SU-DHL-6 (cell line): ENCODE measurements around the gene LPIN1.

Source experiments
- H2AFZ ChIP-seq: fragments of 200-600 bp; sonication (generic); 2 replicates; pipeline ENCODE4 v1.6.1; 2014; ENCODE audit warnings: low read depth, mild to moderate bottlenecking, moderate library complexity, mixed read lengths, antibody characterized with exemption, low read length; ENCODE audit not compliant: severe bottlenecking
- H3F3A ChIP-seq: fragments of 200-600 bp; shearing (Covaris generic); 2 replicates; pipeline ENCODE4 v1.6.0; 2016; ENCODE audit warnings: antibody characterized with exemption, mild to moderate bottlenecking; ENCODE audit not compliant: insufficient read depth
- H3K27ac ChIP-seq: fragments of 200-600 bp; sonication (generic); 2 replicates; pipeline ENCODE4 v1.5.1; 2016; ENCODE audit warnings: low read depth, mild to moderate bottlenecking, low read length, moderate library complexity, mixed read lengths
- H3K27me3 ChIP-seq: fragments of 200-600 bp; sonication (generic), shearing (Covaris generic); 2 replicates; pipeline ENCODE4 v1.6.0; 2014; ENCODE audit warnings: mild to moderate bottlenecking, low read length
- H3K36me3 ChIP-seq: fragments of 200-600 bp; sonication (generic); 2 replicates; pipeline ENCODE4 v1.6.1; 2014; ENCODE audit warnings: mild to moderate bottlenecking, low read length, mixed read lengths
- H3K4me2 ChIP-seq: fragments of 300-600, 200-600 bp; shearing (Covaris generic), sonication (generic); 2 replicates; pipeline ENCODE4 v1.6.0; 2014; ENCODE audit warnings: low read length, low read depth, mild to moderate bottlenecking; ENCODE audit not compliant: poor library complexity, severe bottlenecking
- H3K4me3 ChIP-seq: fragments of 200-600 bp; sonication (generic); 2 replicates; pipeline ENCODE4 v1.5.1; 2014; ENCODE audit warnings: antibody characterized with exemption, low read length, mild to moderate bottlenecking, mixed read lengths; ENCODE audit not compliant: insufficient read depth, poor library complexity, severe bottlenecking
- H3K79me2 ChIP-seq: fragments of 200-600 bp; sonication (generic); 2 replicates; pipeline ENCODE4 v1.6.1; 2014; ENCODE audit warnings: mild to moderate bottlenecking, low read length, moderate library complexity; ENCODE audit not compliant: insufficient read depth
- H3K9ac ChIP-seq: fragments of 200-600 bp; sonication (generic); 2 replicates; pipeline ENCODE4 v1.7.0; 2014; ENCODE audit warnings: mild to moderate bottlenecking, low read length
- H3K9me2 ChIP-seq: fragments of 200-600 bp; sonication (generic); replicated peaks from 2 replicates; pipeline ENCODE4 v1.6.1; 2014; ENCODE audit warnings: low read length; ENCODE audit not compliant: insufficient read depth
- H3K9me3 ChIP-seq: fragments of 200-600 bp; sonication (generic); 2 replicates; pipeline ENCODE4 v1.6.1; 2014; ENCODE audit warnings: low read length, mixed read lengths; ENCODE audit not compliant: insufficient read depth
- H4K20me1 ChIP-seq: fragments of 200-600 bp; sonication (generic); 2 replicates; pipeline ENCODE4 v1.6.1; 2014; ENCODE audit warnings: low read depth, mild to moderate bottlenecking, antibody characterized with exemption, low read length, moderate library complexity, mixed read lengths
- CTCF ChIP-seq: fragments of 200-600 bp; sonication (generic); IDR thresholded peaks from one replicate; pipeline ENCODE4 v1.5.1; 2017; ENCODE audit warnings: antibody characterized with exemption, mild to moderate bottlenecking, low read length, moderate library complexity; ENCODE audit not compliant: insufficient read depth, poor library complexity, severe bottlenecking
- EZH2phosphoT487 ChIP-seq: fragments of 200-600 bp; sonication (generic), shearing (Covaris generic); conservative IDR thresholded peaks from 2 replicates; pipeline ENCODE4 v1.6.1; 2018; ENCODE audit warnings: mild to moderate bottlenecking, antibody characterized with exemption, low read length, moderate library complexity, mixed read lengths

Gene LPIN1

GRCh38 chr2:11762799-11763461 lies 16.5 kb downstream of the LPIN1 start:
- Histone ChIP-seq H3K79me2 (peaks cover 81% of the 10 kb centered on the region), H2AFZ (no peak overlapping the region), H3K36me3 (peaks cover 22% of the 10 kb centered on the region; the same call in 1 of the 2 replicates), H4K20me1 (peaks cover 15% of the 10 kb centered on the region; the same call in 1 of the 2 replicates), H3K9me3 (no peaks in the 10 kb centered on the region), H3K27me3 (no peaks in the 10 kb centered on the region), H3K9ac (no peak overlapping the region), H3K27ac (no peak overlapping the region), H3K4me3 (no peak overlapping the region), H3F3A (peaks cover 8% of the 10 kb centered on the region; the same call in 1 of the 2 replicates), H3K4me2 (no peak overlapping the region), H3K9me2 (no peaks in the 10 kb centered on the region)
- TF ChIP-seq CTCF (no peak), EZH2phosphoT487 (no peak)

GRCh38 chr2:11764359-11764758 lies 17.9 kb downstream of the LPIN1 start:
- Histone ChIP-seq H3K4me2 (no peak overlapping the region), H3F3A (no peaks in the 10 kb centered on the region), H2AFZ (no peak overlapping the region), H3K27me3 (no peaks in the 10 kb centered on the region), H3K9ac (no peak overlapping the region), H3K4me3 (no peak overlapping the region), H3K79me2 (peaks cover 70% of the 10 kb centered on the region), H3K9me3 (no peaks in the 10 kb centered on the region), H3K9me2 (no peaks in the 10 kb centered on the region), H3K27ac (no peak overlapping the region), H3K36me3 (peaks cover 22% of the 10 kb centered on the region), H4K20me1 (peaks cover 11% of the 10 kb centered on the region; the same call in 1 of the 2 replicates)
- TF ChIP-seq EZH2phosphoT487 = no peak
- TF ChIP-seq CTCF = no peak

GRCh38 chr2:11764920-11765319 lies 18.5 kb downstream of the LPIN1 start:
- no peak overlapping the region for H3K27ac ChIP-seq
- H3K9me3 ChIP-seq = no peaks in the 10 kb centered on the region
- no peak overlapping the region for H2AFZ ChIP-seq
- H3K9me2 ChIP-seq = no peaks in the 10 kb centered on the region
- H3K79me2 ChIP-seq = peaks cover 72% of the 10 kb centered on the region
- no peak overlapping the region for H3K4me3 ChIP-seq
- no peak overlapping the region for H3K9ac ChIP-seq
- no peaks in the 10 kb centered on the region for H3K27me3 ChIP-seq
- no peak overlapping the region for H3K4me2 ChIP-seq
- peaks cover 23% of the 10 kb centered on the region for H3K36me3 ChIP-seq
- no peaks in the 10 kb centered on the region for H3F3A ChIP-seq
- TF ChIP-seq EZH2phosphoT487 = no peak
- no peak for TF ChIP-seq CTCF
- peaks cover 11% of the 10 kb centered on the region; the same call in 1 of the 2 replicates for H4K20me1 ChIP-seq
